Activated gamma-delta T cell (primary cell): ENCODE results near the gene ASCC3.

Experiments
- DNase-seq: peaks from one replicate; lab custom pipeline; 2025; lab: John Stamatoyannopoulos, UW

Gene ASCC3

GRCh38 chr6:100491952-100492670 is 389.0 kb downstream of the ASCC3 start:
- no peak for DNase-seq

DNA sequence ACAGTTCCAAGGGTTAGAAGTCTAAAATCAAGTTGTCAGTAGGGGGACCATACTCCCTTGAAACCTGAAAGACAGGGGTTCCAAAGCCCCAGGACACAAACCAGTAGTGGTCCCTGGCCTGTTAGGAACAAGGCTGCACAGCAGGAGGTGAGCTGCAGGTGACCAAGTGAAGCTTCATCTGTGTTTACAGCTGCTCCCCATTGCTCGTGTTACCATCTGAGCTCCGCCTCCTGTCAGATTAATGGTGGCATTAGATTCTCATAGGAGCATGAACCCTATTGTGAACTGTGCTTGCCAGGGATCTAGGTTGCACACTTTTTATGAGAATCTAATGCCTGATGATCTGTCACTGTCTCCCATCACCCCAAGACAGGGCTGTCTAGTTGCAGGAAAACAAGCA is 391.1 kb downstream of the ASCC3 start:
- DNase-seq = no peak

GRCh38 chr6:100488244-100488643 is 392.9 kb downstream of the ASCC3 start:
- DNase-seq = no peak

DNA sequence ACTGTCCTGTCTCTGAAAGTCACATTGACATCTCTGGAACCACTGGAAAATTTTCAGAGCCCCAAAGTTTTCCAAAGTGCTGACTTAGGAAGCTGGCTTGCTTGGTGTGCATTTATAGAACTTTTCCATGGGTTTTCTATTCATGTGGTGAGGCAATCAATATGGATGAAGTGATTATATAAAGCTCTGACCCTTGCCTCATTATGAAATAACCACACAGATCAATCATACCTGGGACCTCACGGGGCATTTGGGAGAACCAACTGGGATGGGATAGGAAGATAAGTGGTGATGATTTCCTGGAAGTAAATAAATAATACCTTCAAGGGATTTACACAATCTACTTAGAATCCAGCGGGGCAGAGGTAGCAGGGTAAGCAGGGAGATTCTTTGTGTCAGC is 393.5 kb downstream of the ASCC3 start:
- no peak for DNase-seq

DNA sequence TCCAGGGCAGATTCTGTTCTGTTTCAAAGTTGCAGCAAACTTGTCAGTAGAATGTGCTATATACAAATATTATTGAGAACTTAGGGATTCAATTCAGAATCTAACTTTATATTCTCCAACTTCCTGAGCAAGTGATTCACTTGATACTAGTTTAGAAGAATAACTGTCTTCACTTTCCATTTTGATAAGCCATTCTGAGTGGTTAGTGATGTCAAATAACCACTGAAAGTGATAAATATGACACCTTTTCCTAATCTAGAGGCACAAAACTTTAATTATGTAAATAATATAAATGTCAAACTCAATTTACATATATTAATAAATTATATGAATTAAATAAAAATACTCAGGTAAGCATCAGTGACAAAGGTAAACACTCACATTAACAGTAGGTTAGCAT is 395.9 kb downstream of the ASCC3 start:
- no peak for DNase-seq

GRCh38 chr6:100484474-100484873 is 396.7 kb downstream of the ASCC3 start:
- no peak for DNase-seq

DNA sequence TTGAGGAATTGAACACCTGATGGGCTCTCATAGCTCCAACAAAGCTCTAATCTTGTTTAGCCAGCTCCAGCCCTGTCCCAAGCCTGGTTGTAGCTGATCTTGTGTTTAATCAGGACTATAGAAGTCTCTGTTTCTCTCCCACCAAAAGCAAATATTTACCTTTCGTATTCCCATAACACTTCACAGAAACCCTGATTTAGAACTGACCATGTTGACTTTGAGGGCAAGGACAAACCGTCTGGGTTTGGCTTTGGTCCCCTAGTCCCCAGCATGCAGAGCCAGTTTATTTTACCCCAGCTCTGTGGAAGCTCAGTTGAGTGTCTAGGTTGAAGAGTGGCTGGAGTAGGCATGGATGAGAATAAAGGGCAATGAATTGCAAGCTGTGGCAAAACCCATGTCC is 398.4 kb downstream of the ASCC3 start:
- no peak for DNase-seq

DNA sequence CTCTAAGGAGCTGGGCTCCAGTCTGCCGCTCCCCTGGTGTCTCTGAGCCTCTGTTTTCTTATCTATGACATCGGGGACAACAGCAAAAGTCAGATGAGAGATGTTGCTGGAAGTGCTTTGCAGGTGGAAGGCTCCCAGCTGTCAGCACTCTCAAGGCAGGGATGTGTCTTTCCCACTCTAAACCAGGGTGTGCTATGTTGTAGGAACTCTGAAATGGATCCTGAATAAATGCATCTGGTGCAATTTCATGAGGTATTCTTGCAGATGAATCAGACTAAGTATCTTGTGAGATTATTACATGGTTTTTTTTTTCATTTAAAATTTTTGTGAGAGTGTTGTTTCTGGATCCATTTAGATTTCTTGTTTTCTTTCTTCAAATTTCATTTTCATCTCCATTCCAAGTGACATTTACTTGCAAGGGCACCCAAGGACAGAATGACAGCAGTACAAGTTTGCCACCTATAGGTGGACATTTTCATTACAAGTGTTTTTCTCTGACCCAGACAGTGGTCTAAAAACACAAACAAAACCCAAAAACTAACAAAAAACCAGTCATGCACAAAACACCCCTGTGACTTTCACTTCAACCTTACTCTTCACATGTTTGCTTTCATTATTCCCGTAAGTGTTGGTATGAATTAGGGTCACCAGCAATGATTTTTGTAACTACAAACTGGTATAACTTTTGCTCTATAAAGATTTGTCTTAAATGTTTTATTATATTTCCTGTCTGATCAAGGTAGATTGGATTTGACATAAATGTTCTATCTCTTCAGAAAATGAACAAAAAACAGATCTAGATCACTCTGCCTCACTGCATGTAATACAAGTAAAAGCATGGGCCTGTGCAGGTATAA is 401.7 kb downstream of the ASCC3 start:
- DNase-seq = no peak

- no peak for DNase-seq
Observed at GRCh38 chr6:100475554-100476320, 405.4 kb downstream of the ASCC3 start.

- DNase-seq = no peak
Observed at GRCh38 chr6:100473182-100473581, 407.9 kb downstream of the ASCC3 start.

DNA sequence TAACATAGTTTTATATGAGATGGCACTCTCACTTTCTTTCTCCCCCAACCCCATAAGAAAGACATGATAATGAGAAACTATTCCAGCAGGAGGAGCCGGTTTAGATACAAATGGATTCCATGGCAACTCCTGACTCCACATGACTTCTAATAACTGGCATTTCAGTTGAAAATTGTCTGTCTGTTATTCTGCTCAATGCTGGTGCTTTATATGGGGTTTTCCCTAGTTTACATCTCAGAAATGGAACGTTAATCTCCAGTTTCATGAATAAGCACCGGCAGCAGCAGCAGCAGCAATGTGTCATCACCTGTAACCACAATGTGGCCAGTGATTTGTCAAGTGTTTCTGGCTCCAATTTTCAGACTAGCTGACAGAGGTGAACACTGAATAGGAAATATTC is 408.5 kb downstream of the ASCC3 start:
- no peak for DNase-seq

GRCh38 chr6:100470422-100471120 is 410.6 kb downstream of the ASCC3 start:
- DNase-seq = no peak

DNA sequence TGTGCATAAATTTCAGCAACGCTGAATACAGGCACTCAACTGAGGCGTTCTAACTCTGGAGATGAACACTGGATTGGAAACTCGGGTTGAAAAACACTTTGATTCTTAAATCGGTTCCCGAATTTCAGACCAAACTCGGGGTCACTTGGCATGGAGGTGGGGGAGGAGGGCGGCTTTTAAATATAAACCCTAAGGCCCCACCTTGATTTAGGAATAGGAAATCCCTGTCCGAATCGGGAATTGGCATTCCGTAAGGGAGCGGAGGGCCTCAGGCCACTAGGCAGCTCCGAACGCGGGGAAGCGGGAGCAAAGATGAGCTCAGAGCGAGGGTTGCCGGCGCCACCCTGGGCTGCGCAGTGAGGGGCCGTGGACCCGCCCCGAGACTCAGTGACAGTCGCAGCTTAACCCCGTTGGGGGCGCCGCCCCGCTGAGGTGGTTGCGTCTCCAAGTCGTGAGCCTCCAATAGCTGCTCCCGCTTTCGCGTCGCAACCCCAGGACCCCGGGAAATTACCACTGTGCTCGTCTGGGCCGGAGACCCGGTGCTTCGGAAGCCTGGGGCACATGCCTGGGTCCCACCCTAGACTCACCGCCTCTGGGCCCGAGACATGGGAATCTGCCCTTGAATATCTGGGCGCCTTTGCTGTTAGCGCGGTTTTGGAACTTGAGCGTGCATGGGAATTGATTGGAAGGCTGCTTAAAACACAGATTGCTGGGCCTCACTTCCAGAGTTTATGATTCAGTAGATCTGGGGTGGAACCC is 411.8 kb downstream of the ASCC3 start:
- no peak for DNase-seq

GRCh38 chr6:100468016-100468622 is 413.0 kb downstream of the ASCC3 start:
- no peak for DNase-seq

DNA sequence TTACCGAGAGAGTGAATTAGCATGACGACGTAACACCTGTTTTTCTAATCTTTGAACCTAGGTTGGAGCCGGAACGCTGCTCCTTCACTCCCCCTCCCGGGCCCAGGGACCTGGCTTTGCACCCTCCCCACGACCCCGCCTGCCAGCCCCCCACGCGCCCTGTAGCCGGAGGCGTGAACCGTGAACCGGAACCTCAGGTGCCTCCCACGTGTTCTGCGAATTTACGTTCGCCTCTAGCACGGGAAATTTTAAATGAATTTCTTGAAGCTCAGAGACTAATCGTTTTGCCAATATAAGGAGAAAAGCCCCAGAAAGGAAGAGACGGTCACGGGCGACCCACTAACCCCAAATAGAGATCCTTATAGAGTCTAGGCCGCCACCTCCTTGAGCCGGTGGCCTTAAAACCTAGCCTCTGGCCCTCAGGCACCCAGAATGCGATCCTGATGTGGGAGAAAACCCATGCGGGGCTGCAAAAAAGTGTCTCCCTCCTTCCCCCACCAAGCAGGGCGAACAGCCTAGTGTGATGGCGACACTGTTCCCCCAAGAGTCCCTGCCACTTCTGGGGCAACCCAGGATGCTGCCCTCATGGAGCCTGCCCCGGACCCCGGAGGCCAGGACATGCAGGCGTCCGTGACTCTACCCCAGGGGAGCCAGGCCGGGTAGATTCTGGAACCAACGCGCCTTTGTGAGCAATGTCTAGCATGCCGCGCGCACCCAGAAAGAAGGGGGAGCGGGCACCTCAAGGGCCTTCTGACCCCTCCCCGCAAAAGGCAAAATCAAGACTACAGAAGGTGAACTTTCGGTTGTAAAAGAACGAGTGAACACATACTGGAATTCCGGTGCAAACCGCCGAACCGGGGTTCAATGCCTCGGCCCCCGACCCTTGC is 413.8 kb downstream of the ASCC3 start:
- DNase-seq = no peak

- DNase-seq = no peak
Observed at GRCh38 chr6:100466410-100467128, 414.6 kb downstream of the ASCC3 start.

GRCh38 chr6:100465701-100466409 is 415.3 kb downstream of the ASCC3 start:
- DNase-seq = no peak

GRCh38 chr6:100464903-100465700 is 416.0 kb downstream of the ASCC3 start, which contains the start of gene SIM1:
TSS of gene SIM1 (minus strand) at chr6:100464921. CDS start at chr6:100463468, 1,453 bp downstream.
- no peak for DNase-seq
